ENCODE data around the gene PRR11. TPM values are rescaled to one million over a fixed set of nuclear protein-coding genes. Genes with fewer than 3 reads are reported as not detected.

PRR11 gene
- total and polyA plus RNA-seq, 2 of the 4 experiments (the other 2 are of a cell fraction) = 8.6 to 24.0 TPM

DNA sequence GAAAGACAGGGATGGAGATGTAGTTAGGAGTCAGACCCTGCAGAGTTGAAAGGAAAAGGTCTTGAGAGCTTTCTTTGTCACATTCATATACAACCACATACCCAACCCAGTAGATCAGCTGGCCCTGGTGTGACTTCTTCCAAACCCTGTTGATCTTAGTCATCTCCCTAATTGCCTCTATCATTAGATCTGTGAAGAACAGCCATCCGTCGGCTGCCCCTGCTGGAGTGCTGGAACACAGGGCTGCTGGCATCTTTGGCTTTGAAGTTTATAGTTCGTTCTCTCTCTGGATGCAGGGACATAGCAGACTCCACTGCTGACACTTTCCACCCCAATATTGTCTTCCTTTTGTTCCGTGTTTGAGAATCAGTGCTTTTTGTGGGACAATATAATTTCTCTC is 43.9 kb downstream of the PRR11 start:
- TF ChIP-seq, protein P1, sequence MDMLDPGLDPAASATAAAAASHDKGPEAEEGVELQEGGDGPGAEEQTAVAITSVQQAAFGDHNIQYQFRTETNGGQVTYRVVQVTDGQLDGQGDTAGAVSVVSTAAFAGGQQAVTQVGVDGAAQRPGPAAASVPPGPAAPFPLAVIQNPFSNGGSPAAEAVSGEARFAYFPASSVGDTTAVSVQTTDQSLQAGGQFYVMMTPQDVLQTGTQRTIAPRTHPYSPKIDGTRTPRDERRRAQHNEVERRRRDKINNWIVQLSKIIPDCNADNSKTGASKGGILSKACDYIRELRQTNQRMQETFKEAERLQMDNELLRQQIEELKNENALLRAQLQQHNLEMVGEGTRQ (IDR thresholded peaks at IDR 0.05; ENCODE audit: low read depth, low read length) = no peak
- TF ChIP-seq, protein P2, sequence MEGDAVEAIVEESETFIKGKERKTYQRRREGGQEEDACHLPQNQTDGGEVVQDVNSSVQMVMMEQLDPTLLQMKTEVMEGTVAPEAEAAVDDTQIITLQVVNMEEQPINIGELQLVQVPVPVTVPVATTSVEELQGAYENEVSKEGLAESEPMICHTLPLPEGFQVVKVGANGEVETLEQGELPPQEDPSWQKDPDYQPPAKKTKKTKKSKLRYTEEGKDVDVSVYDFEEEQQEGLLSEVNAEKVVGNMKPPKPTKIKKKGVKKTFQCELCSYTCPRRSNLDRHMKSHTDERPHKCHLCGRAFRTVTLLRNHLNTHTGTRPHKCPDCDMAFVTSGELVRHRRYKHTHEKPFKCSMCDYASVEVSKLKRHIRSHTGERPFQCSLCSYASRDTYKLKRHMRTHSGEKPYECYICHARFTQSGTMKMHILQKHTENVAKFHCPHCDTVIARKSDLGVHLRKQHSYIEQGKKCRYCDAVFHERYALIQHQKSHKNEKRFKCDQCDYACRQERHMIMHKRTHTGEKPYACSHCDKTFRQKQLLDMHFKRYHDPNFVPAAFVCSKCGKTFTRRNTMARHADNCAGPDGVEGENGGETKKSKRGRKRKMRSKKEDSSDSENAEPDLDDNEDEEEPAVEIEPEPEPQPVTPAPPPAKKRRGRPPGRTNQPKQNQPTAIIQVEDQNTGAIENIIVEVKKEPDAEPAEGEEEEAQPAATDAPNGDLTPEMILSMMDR (conservative IDR thresholded peaks at IDR 0.05; ENCODE audit: low read depth, low read length) = no peak
- TF ChIP-seq RCOR1 (IDR thresholded peaks at IDR 0.05; ENCODE audit: insufficient replicate concordance, low read length) (no peak), MXI1 (IDR thresholded peaks at IDR 0.05; ENCODE audit: borderline replicate concordance, low read depth, low read length) (no peak), MAFK (IDR thresholded peaks at IDR 0.05; ENCODE audit: low read depth, low read length) (no peak), MAZ (IDR thresholded peaks at IDR 0.05; ENCODE audit: borderline replicate concordance, low read depth, low read length) (no peak), SMC3 (IDR thresholded peaks at IDR 0.05; ENCODE audit: low read depth, low read length) (no peak), RFX5 (IDR thresholded peaks at IDR 0.05; ENCODE audit: low read depth, low read length) (no peak), FOS (IDR thresholded peaks at IDR 0.05; ENCODE audit: low read depth, low read length) (no peak), RAD21 (IDR thresholded peaks at IDR 0.05; ENCODE audit: low read length) (no peak), BHLHE40 (IDR thresholded peaks at IDR 0.05; ENCODE audit: low read depth, low read length) (no peak), CEBPB (IDR thresholded peaks at IDR 0.05; ENCODE audit: low read depth, low read length) (no peak), POLR2A (IDR thresholded peaks at IDR 0.05; ENCODE audit: low read depth, low read length) (no peak), CHD1 (IDR thresholded peaks at IDR 0.05; ENCODE audit: low read depth, low read length) (no peak), NFE2L2 (IDR thresholded peaks at IDR 0.05; ENCODE audit: low read depth, low read length) (no peak)
- TF ChIP-seq, protein P3, sequence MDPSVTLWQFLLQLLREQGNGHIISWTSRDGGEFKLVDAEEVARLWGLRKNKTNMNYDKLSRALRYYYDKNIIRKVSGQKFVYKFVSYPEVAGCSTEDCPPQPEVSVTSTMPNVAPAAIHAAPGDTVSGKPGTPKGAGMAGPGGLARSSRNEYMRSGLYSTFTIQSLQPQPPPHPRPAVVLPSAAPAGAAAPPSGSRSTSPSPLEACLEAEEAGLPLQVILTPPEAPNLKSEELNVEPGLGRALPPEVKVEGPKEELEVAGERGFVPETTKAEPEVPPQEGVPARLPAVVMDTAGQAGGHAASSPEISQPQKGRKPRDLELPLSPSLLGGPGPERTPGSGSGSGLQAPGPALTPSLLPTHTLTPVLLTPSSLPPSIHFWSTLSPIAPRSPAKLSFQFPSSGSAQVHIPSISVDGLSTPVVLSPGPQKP (IDR thresholded peaks at IDR 0.05; ENCODE audit: borderline replicate concordance, low read depth, low read length) = no peak
- WGBS, 2 experiments (ENCODE audit: extremely low coverage in 2 of 2, insufficient read length in 1 of 2) = no CpG with 5 or more reads among the region's 4 CpGs
- Histone ChIP-seq H4K20me1 (ENCODE audit: insufficient read depth, low read length) (no peaks in the 10 kb centered on the region), H3K4me3 (ENCODE audit: insufficient read depth, low read depth, low read length) (no peak overlapping the region), H4K91ac (ENCODE audit: insufficient read depth, low read depth, low read length) (no peak overlapping the region), H3K9me3 (ENCODE audit: control insufficient read depth, insufficient read depth, low read length) (no peaks in the 10 kb centered on the region), H4K5ac (ENCODE audit: low read depth, low read length) (no peak overlapping the region), H3K4ac (ENCODE audit: low read depth, low read length) (no peak overlapping the region), H3K4me1 (ENCODE audit: control insufficient read depth, insufficient read depth, low read length) (no peaks in the 10 kb centered on the region), H3K27ac (ENCODE audit: insufficient read depth, low read length) (no peak overlapping the region), H2BK15ac (ENCODE audit: low read depth, low read length) (no peak overlapping the region), H3K14ac (replicated peaks; ENCODE audit: low read depth, low read length) (no peak overlapping the region), H3K9me1 (ENCODE audit: insufficient read depth, low read length) (no peaks in the 10 kb centered on the region), H2BK20ac (ENCODE audit: low read depth, low read length) (no peak overlapping the region), H3K27me3 (ENCODE audit: control insufficient read depth, insufficient read depth, low read length) (no peaks in the 10 kb centered on the region), H3K79me1 (ENCODE audit: low read depth in 1 of 2, low read length in 2 of 2) (no peaks in the 10 kb centered on the region; a peak in 1 of 4 replicates), H3K9ac (ENCODE audit: low read depth, low read length) (no peak overlapping the region), H2BK120ac (ENCODE audit: low read depth, low read length) (no peak overlapping the region), H3K4me2 (ENCODE audit: low read depth, low read length) (no peak overlapping the region), H3K23ac (ENCODE audit: low read depth, low read length) (no peak overlapping the region), H3K18ac (ENCODE audit: low read depth, low read length) (no peak overlapping the region), H2AK5ac (ENCODE audit: low read depth, low read length) (no peak overlapping the region), H2AFZ (replicated peaks; ENCODE audit: low read length, poor library complexity) (no peak overlapping the region), H2AK9ac (replicated peaks; ENCODE audit: low read depth, low read length, poor library complexity) (no peak overlapping the region), H4K8ac (ENCODE audit: low read depth in 2 of 2, low read length in 2 of 2) (no peak overlapping the region), H3K36me3 (ENCODE audit: control insufficient read depth, insufficient read depth, low read length) (peaks cover 8% of the 10 kb centered on the region), H2BK5ac (ENCODE audit: low read depth, low read length, poor library complexity, severe bottlenecking) (no peak overlapping the region), H3K56ac (ENCODE audit: extremely low read depth, insufficient read depth, low read length) (no peak overlapping the region)
- BruUV-seq (replicated peaks) = no TSS peak
- no peak for ATAC-seq (ENCODE audit: low read depth)
- ChIA-PET CTCF (no interaction called here), POLR2A (ENCODE audit: unreplicated experiment) (no interaction called here)
- dilution Hi-C loops (cut with HindIII; ENCODE audit: low sequenced_read_pairs, unreplicated experiment) (no loop called here), in situ Hi-C loops (cut with MboI; ENCODE audit: low sequenced_read_pairs) (no loop called here), intact Hi-C loops (cut with micrococcal nuclease) (no loop called here)
- DNase-seq = no peak
